GM19324 (cell line): ENCODE results near the gene FBXW8.
A peak's percentile ranks its signal among the peaks of the same experiment; 100 is the strongest.

Source experiments
- ATAC-seq: cut with Tn5 transposase; IDR thresholded peaks from one replicate; pipeline ENCODE4 v1.9.1; 2021; ENCODE audit warnings: mild to moderate bottlenecking, moderate library complexity; ENCODE audit not compliant: unreplicated experiment, low FRiP score

Gene FBXW8

DNA sequence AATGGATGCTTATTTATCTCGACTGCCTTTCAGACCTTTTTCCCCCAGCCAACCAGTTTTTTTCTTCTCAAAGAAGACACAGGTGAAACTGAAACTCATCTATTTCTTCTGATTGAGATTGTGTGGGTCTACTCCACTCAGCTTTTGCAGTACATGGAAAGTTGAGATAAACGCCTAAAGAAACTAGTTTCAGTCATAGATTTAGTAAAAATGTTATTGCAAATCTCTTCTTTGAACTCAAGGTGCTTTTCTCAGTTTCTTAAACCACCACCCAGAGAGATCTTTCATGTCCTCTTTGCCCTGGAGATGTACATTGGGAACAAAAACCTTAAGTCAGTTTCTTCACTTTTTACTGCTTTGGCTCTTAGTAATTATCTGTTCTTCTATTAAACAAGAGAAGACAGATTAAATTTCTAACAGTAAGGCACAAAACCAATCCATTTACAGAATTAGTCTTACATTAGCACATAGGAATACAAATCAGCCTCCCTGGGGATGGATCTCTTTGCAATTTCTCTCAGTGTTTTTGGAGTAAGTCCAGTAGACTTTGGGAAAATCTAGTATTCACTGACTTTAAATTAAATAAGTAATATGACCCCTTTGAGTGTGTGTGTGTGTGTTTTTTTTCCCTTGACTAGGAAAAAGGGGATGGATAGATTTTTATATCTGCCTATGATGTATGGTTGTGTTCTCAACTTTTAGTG lies 11.6 kb downstream of the FBXW8 start:
- peak; percentile 36 for ATAC-seq

DNA sequence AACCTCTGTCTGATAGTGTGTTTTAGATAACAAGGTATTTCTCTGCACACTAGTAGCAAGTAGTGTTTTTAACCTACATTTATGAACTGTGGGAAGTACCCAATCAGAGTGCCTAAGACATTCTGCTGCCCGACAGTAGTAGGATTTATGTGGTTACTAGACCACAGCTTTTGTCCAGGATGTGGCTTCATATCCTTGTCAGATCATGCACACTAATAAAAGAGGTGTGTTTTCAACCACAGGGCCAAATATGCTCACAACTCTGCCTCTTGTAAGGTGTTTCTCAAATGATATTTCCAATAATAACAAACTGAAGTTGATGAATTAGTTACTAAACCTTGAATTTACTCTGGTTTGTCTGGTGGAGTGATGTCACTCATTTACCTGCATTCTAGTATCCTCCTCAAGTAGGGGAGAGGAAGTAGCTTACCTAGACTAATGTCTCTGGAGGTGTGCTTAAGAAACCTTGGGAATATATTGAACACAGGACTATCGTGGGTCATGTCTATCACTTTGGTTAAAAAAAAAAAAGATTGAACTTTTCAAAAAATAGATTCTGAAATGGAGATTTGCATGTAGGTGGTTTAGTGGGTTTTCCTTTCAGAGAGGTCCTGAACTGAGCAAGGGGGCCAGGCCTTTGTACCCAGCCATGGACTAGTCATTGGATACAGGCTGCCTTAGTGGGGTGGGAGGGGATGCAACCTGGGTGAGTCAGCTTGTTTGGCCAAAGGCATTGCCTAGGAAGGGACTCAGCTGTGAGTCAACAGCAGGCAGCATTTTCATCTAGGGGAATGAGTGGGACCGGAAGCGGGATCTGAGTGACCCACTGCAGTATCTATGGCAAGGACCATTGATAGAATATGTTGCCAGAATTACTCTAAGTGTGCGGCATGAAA lies 14.1 kb downstream of the FBXW8 start:
- ATAC-seq, result peak; percentile 64

- no peak for ATAC-seq
These were observed 15.8 kb downstream of the FBXW8 start for GRCh38 chr12:116926283-116927243.

DNA sequence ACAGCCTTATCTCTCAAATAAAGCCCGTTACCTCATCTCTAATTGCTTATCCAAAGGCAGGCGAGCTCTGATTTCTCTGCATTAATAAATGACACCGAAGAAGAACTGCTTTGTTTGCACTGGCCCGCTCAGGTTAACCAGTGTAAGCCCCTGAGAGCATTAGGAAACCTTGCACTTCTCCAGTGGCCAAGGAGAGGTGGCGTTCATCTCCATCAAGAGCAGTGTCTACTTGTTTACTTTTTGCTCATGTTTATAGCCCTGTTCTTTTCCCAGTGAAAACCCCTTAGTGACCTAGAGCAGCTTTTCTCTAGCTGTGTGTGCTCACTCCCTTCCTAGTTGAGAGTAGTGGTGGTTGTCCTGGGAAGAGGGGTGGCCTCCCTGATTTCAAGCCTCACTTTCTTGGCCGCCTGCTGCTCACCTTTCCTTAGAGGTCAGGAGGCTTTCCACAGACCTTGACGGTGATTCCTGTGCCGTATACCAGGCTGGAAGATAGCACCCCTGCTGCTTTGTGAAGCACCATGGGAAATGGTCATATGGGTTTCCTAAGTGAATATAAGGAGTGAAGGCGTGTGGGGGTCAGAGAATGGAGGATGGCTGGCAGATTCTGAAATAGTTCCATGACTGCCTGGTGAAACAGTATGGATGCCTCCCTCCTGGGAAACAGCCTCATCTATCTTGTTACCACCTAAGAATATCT lies 16.6 kb downstream of the FBXW8 start:
- no peak for ATAC-seq

GRCh38 chr12:116928504-116928903 lies 17.8 kb downstream of the FBXW8 start:
- ATAC-seq, result no peak

DNA sequence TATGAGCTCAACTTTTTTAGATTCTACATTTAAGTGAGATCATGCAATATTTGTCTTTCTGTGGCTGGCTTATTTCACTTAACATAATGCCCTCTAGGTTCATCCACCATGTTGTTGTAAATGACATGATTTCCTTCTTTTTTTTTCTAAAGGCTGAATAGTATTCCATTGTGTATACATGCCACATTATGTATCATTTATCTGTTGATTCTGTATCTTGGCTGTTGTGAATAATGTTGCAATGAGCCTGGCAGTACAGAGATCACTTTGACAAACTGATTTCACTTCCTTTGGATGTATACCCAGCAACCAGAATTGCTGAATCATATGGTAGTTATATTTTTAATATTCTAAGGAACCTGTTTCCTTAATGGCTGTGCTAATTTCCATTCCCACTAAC lies 19.1 kb downstream of the FBXW8 start:
- ATAC-seq, result no peak

- no peak for ATAC-seq
These were observed 20.9 kb downstream of the FBXW8 start for GRCh38 chr12:116931665-116932064.

- ATAC-seq, result no peak
These were observed 22.3 kb downstream of the FBXW8 start for GRCh38 chr12:116933091-116933490.

GRCh38 chr12:116933512-116934246 lies 22.9 kb downstream of the FBXW8 start:
- ATAC-seq, result no peak

GRCh38 chr12:116934908-116935705 lies 24.4 kb downstream of the FBXW8 start:
- ATAC-seq, result no peak

GRCh38 chr12:116937640-116938039 lies 26.9 kb downstream of the FBXW8 start:
- ATAC-seq, result no peak

- ATAC-seq, result no peak
These were observed 29.0 kb downstream of the FBXW8 start for GRCh38 chr12:116939734-116940133.

- no peak for ATAC-seq
These were observed 30.4 kb downstream of the FBXW8 start for GRCh38 chr12:116941188-116941587.

DNA sequence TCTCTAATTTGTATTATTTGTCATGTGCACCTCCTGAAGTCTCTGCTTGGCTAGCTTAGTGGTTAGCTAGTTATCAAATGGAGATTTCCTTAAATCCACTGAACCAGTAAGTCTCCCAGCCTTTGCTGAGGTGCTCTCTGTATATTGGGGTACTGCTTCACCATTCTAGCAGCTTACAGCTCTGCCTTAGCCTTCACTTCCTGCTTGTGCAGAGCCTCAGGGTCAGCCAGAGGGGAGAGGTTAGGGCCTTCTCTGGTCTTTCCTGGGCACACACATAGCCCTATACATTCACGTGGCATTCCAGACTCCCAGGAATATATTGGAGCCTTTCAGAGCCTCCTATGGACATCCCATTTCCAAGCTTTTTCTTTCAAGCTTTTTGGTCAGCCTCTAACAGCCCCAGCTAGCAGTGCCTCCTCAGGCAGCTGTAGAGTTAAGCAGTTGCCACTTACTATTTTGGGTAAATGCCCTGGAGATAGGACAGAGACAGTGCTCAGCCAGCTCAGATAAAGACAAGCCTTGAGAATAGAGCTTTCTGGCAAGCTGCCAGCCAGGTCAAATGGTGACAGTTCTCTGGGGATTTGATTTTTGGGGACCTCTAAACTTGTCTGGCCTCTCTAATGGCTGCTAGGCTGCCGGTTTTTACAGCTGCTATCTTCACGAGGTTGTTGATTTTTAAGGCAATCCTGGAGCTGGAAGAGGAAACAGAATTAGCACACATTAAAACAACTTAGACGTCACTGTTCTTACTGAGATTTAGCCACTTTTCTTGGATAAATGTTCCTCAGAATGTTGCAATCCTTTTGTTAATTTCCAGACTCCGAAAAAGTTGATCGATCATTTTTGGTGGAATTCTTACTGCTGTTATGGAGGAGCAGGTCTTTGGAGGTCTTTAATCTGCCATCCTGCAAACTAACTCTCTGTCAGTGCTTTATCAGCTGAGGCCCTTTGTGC lies 32.9 kb downstream of the FBXW8 start:
- ATAC-seq, result no peak

DNA sequence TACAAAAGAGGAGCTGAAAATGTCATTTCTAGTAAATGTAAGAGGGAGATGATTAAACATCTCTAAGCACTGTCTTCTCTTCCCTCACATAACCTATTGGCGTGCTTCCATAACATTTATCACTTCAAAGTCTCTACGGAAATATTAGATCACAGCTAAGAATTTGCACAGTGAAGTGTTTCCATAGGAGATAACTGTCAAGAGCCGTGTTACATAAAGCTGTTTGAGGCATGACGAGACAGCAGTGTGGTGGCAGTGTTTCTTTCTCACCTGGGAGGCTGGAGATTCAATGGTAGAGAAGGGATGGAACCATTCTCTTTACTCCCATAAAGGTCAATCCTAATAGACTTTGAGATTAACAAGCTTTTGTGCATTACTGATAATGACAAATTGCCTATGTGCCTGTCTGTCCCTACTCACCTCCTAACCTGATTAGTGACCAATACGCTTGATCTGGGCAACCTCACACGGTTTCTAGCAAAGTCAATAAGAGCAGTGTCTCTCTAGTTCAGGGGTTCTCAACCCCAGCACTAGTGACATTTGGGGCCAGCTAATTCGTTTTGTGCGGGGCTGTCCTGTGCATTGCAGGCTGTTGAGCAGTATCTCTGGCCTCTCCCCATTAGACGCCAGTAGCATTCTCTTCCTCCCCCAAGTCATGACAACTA lies 35.3 kb downstream of the FBXW8 start:
- no peak for ATAC-seq

- no peak for ATAC-seq
These were observed 37.5 kb downstream of the FBXW8 start for GRCh38 chr12:116948298-116948697.
